ENCODE measurements around the gene MCRIP2.
A peak's percentile ranks its signal among the peaks of the same experiment; 100 is the strongest.

DNA sequence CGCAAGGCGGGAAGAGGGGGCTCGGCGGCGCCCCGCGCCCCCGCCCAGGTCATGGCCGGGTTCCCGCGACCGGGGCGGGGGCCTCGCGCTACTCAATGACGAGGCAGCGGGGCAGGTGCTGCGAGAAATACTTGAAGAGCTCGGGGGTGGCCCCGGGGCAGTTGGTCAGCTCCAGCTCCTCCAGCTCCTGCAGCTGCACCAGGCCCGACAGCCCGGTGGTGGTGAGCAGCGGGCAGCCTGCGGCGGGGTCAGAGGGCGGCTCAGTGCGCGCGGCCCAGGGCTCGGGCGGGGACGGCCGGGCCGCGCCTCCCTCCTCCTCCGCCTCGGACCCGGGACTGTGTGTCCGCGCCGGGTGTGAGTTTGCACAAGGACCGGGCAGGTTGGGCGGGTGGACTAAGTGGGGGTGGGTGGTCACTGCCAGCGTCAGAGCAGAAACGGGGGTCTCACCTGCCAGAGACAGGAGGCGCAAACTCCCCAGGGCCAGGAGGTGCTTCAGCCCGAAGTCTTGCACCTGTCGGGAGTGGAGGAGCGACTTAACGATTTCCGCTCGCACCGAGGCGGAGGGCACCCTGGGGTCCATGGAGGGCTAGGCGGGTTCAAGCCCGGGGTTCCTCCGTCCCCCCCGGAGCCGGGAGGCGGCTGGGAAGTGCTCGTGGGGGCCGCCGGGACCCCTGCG is 52.7 kb downstream of the MCRIP2 start:
- peak; percentile 21 for TF ChIP-seq EZH2 (IDR thresholded peaks at IDR 0.05; ENCODE audit: borderline replicate concordance, low read length)
- TF ChIP-seq, protein P1, sequence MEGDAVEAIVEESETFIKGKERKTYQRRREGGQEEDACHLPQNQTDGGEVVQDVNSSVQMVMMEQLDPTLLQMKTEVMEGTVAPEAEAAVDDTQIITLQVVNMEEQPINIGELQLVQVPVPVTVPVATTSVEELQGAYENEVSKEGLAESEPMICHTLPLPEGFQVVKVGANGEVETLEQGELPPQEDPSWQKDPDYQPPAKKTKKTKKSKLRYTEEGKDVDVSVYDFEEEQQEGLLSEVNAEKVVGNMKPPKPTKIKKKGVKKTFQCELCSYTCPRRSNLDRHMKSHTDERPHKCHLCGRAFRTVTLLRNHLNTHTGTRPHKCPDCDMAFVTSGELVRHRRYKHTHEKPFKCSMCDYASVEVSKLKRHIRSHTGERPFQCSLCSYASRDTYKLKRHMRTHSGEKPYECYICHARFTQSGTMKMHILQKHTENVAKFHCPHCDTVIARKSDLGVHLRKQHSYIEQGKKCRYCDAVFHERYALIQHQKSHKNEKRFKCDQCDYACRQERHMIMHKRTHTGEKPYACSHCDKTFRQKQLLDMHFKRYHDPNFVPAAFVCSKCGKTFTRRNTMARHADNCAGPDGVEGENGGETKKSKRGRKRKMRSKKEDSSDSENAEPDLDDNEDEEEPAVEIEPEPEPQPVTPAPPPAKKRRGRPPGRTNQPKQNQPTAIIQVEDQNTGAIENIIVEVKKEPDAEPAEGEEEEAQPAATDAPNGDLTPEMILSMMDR (conservative IDR thresholded peaks at IDR 0.05 in 1 of 2, IDR thresholded peaks at IDR 0.05 in 1 of 2; ENCODE audit: extremely low read depth in 1 of 2, insufficient read depth in 1 of 2, low read depth in 1 of 2, low read length in 2 of 2), result no peak

Measured in mammary epithelial cell (primary cell).